ENCODE results near the gene AP3D1. TPM values are rescaled to one million over a fixed set of nuclear protein-coding genes. Genes with fewer than 3 reads are reported as not detected.

The AP3D1 gene
- total RNA-seq, 1 donor from 2014 or later = 157 TPM

DNA sequence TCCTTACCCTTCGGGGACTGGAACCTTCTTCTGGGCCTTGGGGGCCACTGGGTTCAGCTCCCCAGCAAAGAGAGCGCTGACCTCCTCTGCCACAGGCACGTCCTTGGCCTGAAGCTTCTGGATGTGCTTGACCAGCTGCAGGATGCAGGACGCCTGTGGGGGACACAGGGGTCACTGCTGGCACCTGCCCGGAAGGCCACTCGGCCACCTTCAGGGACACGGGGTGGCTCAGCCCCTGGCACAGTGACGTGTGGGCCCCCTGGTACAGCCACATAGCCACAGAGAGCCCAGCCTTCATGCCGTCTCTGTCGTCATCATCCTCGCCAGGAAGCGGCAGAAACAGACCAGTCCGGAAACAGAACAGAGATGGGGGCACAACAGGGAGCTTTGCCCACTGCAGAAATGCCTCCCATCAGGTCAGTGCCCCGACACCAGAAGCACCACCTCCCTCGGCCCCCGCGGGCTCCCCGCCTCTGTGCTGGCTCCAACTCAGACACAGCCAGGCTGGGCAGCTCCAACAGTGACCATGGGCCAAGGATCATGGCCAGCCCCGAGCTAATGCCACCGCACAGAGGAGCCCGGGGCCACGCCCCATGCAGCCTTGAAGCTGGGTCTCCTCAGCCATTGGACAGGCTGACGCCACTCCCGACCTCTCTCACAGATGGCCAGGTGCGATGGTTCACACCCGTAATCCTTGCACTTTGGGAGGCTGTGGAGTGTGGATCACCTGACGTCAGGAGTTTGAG is 34.0 kb downstream of the AP3D1 start:
- TF ChIP-seq CTCF (IDR thresholded peaks at IDR 0.05) = no peak
- Mint-ChIP-seq H3K4me3 (ENCODE audit: unreplicated experiment) (no peak overlapping the region), H3K4me1 (ENCODE audit: low read depth) (peaks cover 13% of the 10 kb centered on the region), H3K27ac (ENCODE audit: unreplicated experiment) (no peak overlapping the region), H3K27me3 (ENCODE audit: low read depth) (no peaks in the 10 kb centered on the region), H3K36me3 (ENCODE audit: low read depth) (peaks cover 36% of the 10 kb centered on the region), H3K9me3 (ENCODE audit: low read depth) (no peaks in the 10 kb centered on the region)
- DNase-seq (ENCODE audit: low spot score) = peak; percentile 89

GRCh38 chr19:2116507-2116906 is 34.9 kb downstream of the AP3D1 start:
- peak; percentile 85 for DNase-seq (ENCODE audit: low spot score)
- Mint-ChIP-seq H3K9me3 (ENCODE audit: low read depth) (no peaks in the 10 kb centered on the region), H3K4me1 (ENCODE audit: low read depth) (peaks cover 16% of the 10 kb centered on the region), H3K36me3 (ENCODE audit: low read depth) (peaks cover 39% of the 10 kb centered on the region), H3K27ac (ENCODE audit: unreplicated experiment) (no peak overlapping the region), H3K27me3 (ENCODE audit: low read depth) (no peaks in the 10 kb centered on the region), H3K4me3 (ENCODE audit: unreplicated experiment) (no peak overlapping the region)
- no peak for TF ChIP-seq CTCF (IDR thresholded peaks at IDR 0.05)

- TF ChIP-seq CTCF (IDR thresholded peaks at IDR 0.05) = no peak
- Mint-ChIP-seq H3K27me3 (ENCODE audit: low read depth) (no peaks in the 10 kb centered on the region), H3K9me3 (ENCODE audit: low read depth) (no peaks in the 10 kb centered on the region), H3K4me1 (ENCODE audit: low read depth) (peaks cover 16% of the 10 kb centered on the region), H3K4me3 (ENCODE audit: unreplicated experiment) (no peak overlapping the region), H3K27ac (ENCODE audit: unreplicated experiment) (no peak overlapping the region), H3K36me3 (ENCODE audit: low read depth) (peaks cover 36% of the 10 kb centered on the region)
- peak; percentile 89 for DNase-seq (ENCODE audit: low spot score)
Measured at GRCh38 chr19:2115911-2116426, 35.4 kb downstream of the AP3D1 start.

DNA sequence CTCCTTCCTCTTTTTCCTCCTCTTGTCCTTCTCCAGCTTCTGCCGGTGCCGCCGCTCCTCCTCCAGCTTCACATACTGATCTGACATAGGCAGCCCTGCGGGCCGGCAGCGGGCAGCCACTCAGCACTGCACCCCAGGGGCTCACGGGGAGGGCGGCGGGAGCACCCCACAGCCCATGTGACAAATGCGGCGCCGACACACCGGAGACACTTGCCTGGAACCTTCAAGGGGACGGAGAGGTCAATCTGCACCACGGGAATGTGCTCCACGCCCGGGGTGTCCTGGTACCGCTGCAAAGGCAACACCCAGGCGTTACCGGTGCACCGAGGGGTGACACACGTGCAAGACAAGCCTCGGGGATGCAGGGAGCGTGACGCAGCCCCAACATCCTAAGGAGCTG is 36.0 kb downstream of the AP3D1 start:
- Mint-ChIP-seq H3K27me3 (ENCODE audit: low read depth) (no peaks in the 10 kb centered on the region), H3K9me3 (ENCODE audit: low read depth) (no peaks in the 10 kb centered on the region), H3K4me1 (ENCODE audit: low read depth) (peaks cover 16% of the 10 kb centered on the region), H3K4me3 (ENCODE audit: unreplicated experiment) (no peak overlapping the region), H3K36me3 (ENCODE audit: low read depth) (peaks cover 36% of the 10 kb centered on the region), H3K27ac (ENCODE audit: unreplicated experiment) (no peak overlapping the region)
- TF ChIP-seq CTCF (IDR thresholded peaks at IDR 0.05) = no peak
- DNase-seq (ENCODE audit: low spot score) = peak; percentile 82

GRCh38 chr19:2114821-2115220 is 36.5 kb downstream of the AP3D1 start:
- Mint-ChIP-seq H3K36me3 (ENCODE audit: low read depth) (peaks cover 36% of the 10 kb centered on the region), H3K4me1 (ENCODE audit: low read depth) (peaks cover 16% of the 10 kb centered on the region), H3K27ac (ENCODE audit: unreplicated experiment) (no peak overlapping the region), H3K9me3 (ENCODE audit: low read depth) (no peaks in the 10 kb centered on the region), H3K27me3 (ENCODE audit: low read depth) (no peaks in the 10 kb centered on the region), H3K4me3 (ENCODE audit: unreplicated experiment) (no peak overlapping the region)
- TF ChIP-seq CTCF (IDR thresholded peaks at IDR 0.05) = no peak
- no peak for DNase-seq (ENCODE audit: low spot score)

Data from chondrocyte (in vitro differentiated cells).